T-cell (primary cell): ENCODE results near the gene IDS. TPM values are rescaled to one million over a fixed set of nuclear protein-coding genes. Genes with fewer than 3 reads are reported as not detected.

Source experiments
- ATAC-seq, 4 experiments: fragments of 200-7000 bp in 3 of 4; fragments of 150-1000 bp in 1 of 4; cut with Tn5 transposase; replicated peaks in 1 of 4; 1 replicate in 3 of 4; 2 replicates in 1 of 4; pipeline ENCODE4 v1.10.0; 2021; ENCODE audit warnings: moderate library complexity in 3 of 4, mild to moderate bottlenecking in 2 of 4, moderate number of reproducible peaks in 1 of 4
- CTCF ChIA-PET, 2 donors: fragments of 300-600 bp; sonication (Branson Sonifier 250); formaldehyde crosslinking; loops; one replicate each; lab custom pipeline; 2022; ENCODE audit warnings: antibody characterized with exemption in 2 of 2; lab: Charles Lee
- POLR2A ChIA-PET, 2 donors: fragments of 300-600 bp; sonication (Branson Sonifier 250); formaldehyde crosslinking; loops; one replicate each; lab custom pipeline; 2022; ENCODE audit warnings: antibody characterized with exemption in 2 of 2; lab: Charles Lee
- DNase-seq, 35 experiments: peaks; one replicate each; pipeline versions ENCODE4 v3.0.0 to v3.0.0-alpha.2; 2013 to 2023
- H3K27ac ChIP-seq: one replicate; pipeline ENCODE4 v1.5.1; 2013; ENCODE audit warnings: low read length
- H3K27me3 ChIP-seq, 2 experiments: replicated peaks in 1 of 2; 1 replicate in 1 of 2; 2 replicates in 1 of 2; pipeline versions ENCODE4 v1.6.1 to v1.7.0; 2013; ENCODE audit warnings: low read length in 1 of 2, mixed read lengths in 1 of 2; ENCODE audit not compliant: control insufficient read depth in 2 of 2, insufficient read depth in 2 of 2; ENCODE audit errors: extremely low read depth in 1 of 2
- H3K36me3 ChIP-seq, 2 donors: 1 replicate in 1 of 2; 2 replicates in 1 of 2; pipeline versions ENCODE4 v1.6.1 to v1.7.0; 2013; ENCODE audit warnings: low read length in 1 of 2; ENCODE audit not compliant: control insufficient read depth in 2 of 2, insufficient read depth in 1 of 2; ENCODE audit errors: extremely low read depth in 1 of 2
- H3K4me1 ChIP-seq, 2 experiments: 1 replicate in 1 of 2; 2 replicates in 1 of 2; pipeline versions ENCODE4 v1.6.1 to v1.7.0; 2013; ENCODE audit warnings: low read length in 2 of 2, mixed read lengths in 1 of 2; ENCODE audit not compliant: insufficient read depth in 2 of 2, control insufficient read depth in 1 of 2; ENCODE audit errors: extremely low read depth in 1 of 2
- H3K4me3 ChIP-seq, 2 donors: 1 replicate in 1 of 2; 2 replicates in 1 of 2; pipeline versions ENCODE4 v1.5.1 to v1.7.0; 2013; ENCODE audit warnings: mild to moderate bottlenecking in 2 of 2, low read length in 1 of 2, moderate library complexity in 1 of 2; ENCODE audit not compliant: control insufficient read depth in 1 of 2; ENCODE audit errors: extremely low read depth in 1 of 2
- H3K9me3 ChIP-seq: 2 replicates; pipeline ENCODE4 v1.7.0; 2013
- H3K27ac Mint-ChIP-seq, 2 donors: one replicate each; pipeline ENCODE4 v1.8.0; 2020 to 2021; ENCODE audit warnings: mild to moderate bottlenecking in 2 of 2, mixed read lengths in 2 of 2
- H3K27me3 Mint-ChIP-seq, 2 donors: one replicate each; pipeline ENCODE4 v1.8.0; 2021 to 2022; ENCODE audit warnings: mixed read lengths in 2 of 2
- H3K36me3 Mint-ChIP-seq: one replicate; pipeline ENCODE4 v1.8.0; 2021; ENCODE audit warnings: mixed read lengths
- H3K4me1 Mint-ChIP-seq, 3 donors: one replicate each; pipeline ENCODE4 v1.8.0; 2020 to 2022; ENCODE audit warnings: mixed read lengths in 3 of 3, mild to moderate bottlenecking in 1 of 3
- H3K4me3 Mint-ChIP-seq, 3 donors: one replicate each; pipeline ENCODE4 v1.8.0; 2020 to 2022; ENCODE audit warnings: mild to moderate bottlenecking in 3 of 3, mixed read lengths in 3 of 3, moderate library complexity in 3 of 3
- H3K9me3 Mint-ChIP-seq, 3 donors: one replicate each; pipeline ENCODE4 v1.8.0; 2020 to 2022; ENCODE audit warnings: mixed read lengths in 3 of 3
- WGBS: methylation state at CpG from one replicate; pipeline ENCODE4 v1.1.5; 2013; ENCODE audit warnings: missing lambda C conversion rate; ENCODE audit not compliant: insufficient coverage; 5-methylcytosine and 5-hydroxymethylcytosine counted together
- total RNA-seq, 35 experiments: library from RNA in 6 of 35; stranded (reverse) in 6 of 35; fragments of 120-200 nt in 1 of 35; gene quantifications; one replicate each; pipeline versions ENCODE4 v1.2.1 to v1.2.4 and lab custom pipeline; 2013 to 2026

The IDS gene
- total RNA-seq, 5 donors from 2014 or later (not counting 1 experiment from before 2014, with no cell fraction given), result 152 to 402 (median 182) TPM

DNA sequence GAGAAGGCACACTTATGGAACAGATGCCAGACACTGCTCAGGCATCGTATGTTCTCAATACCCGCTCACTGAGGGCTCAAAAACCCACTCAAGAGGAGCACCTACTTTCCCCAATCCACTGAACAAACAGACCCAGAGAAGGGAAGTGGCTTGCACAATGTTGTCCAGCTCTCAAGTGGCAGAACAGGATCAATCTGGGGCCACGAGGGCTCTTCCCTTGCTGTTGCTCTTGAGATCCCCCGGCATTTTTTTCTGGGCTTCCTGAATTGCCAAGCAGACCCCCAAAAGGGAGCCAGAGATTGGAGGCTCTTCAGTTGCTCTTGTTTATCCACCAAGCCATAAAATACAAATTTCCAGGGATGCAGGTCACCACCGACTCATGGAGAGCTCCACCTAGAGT, 35.7 kb downstream of the IDS start:
- ChIA-PET POLR2A (no interaction called here), CTCF (no interaction called here)
- no CpG with 5 or more reads among the region's 5 CpGs for WGBS

GRCh38 chrX:149467920-149468319, 37.2 kb downstream of the IDS start:
- ChIA-PET CTCF (interaction anchor here in 1 of 2 donors (0.5 kb wide), 1 partner anchor 187 kb away, joined by 3 read pairs; no protein-coding TSS in a partner anchor), POLR2A (no interaction called here)
- H3K27me3 ChIP-seq, result no peaks in the 10 kb centered on the region
- H3K4me3 Mint-ChIP-seq, result no peak overlapping the region
- peaks cover 0 to 6% of the 10 kb centered on the region in 2 experiments for H3K4me1 ChIP-seq
- H3K27ac Mint-ChIP-seq, result no peak overlapping the region
- H3K27me3 Mint-ChIP-seq, result peaks cover 2 to 27% of the 10 kb centered on the region in 2 donors
- peaks cover 0 to 3% (median 3%) of the 10 kb centered on the region in 3 donors for H3K4me1 Mint-ChIP-seq
- H3K36me3 Mint-ChIP-seq, result no peaks in the 10 kb centered on the region
- DNase-seq (no peak), ATAC-seq (no peak)
- no peaks in the 10 kb centered on the region for H3K9me3 ChIP-seq
- H3K4me3 ChIP-seq, result no peak overlapping the region
- no peaks in the 10 kb centered on the region for H3K36me3 ChIP-seq
- no peaks in the 10 kb centered on the region for H3K9me3 Mint-ChIP-seq
- no peak overlapping the region for H3K27ac ChIP-seq
- WGBS, result no CpG with 5 or more reads among the region's 5 CpGs

More for the DNA sequence above, 35.7 kb downstream of the IDS start:
- no peak for ATAC-seq
- no peak for DNase-seq
- Mint-ChIP-seq H3K4me3 (no peak overlapping the region), H3K27ac (no peak overlapping the region), H3K4me1 (peaks cover 0 to 3% (median 3%) of the 10 kb centered on the region in 3 donors), H3K36me3 (no peaks in the 10 kb centered on the region), H3K27me3 (peaks cover 2 to 33% of the 10 kb centered on the region in 2 donors), H3K9me3 (no peaks in the 10 kb centered on the region)
- Histone ChIP-seq H3K4me3 (no peak overlapping the region), H3K9me3 (no peaks in the 10 kb centered on the region), H3K27me3 (no peaks in the 10 kb centered on the region), H3K27ac (no peak overlapping the region), H3K4me1 (peaks cover 0 to 6% of the 10 kb centered on the region in 2 experiments), H3K36me3 (no peaks in the 10 kb centered on the region)

DNA sequence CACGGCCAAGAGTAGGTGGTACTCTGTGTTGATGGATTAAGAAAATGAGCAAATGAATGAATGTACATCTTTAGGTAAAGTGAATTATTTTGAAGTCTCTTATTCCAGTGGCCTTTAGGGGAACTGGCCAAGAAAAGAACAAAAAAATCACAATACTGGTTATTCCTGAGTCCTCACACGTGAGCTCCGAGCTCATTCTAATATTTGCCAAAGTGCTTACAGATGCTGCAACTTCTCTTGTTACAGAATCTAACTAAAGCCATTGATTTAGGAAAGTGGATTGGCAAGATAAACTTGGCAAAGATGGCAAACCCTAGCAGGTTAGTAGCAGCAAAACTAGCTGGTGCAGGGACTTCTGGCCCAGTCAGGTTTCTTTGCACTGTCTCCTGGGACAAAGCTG, 37.6 kb downstream of the IDS start:
- Mint-ChIP-seq H3K4me1 (peaks cover 0 to 3% (median 3%) of the 10 kb centered on the region in 3 donors), H3K9me3 (no peaks in the 10 kb centered on the region), H3K36me3 (no peaks in the 10 kb centered on the region), H3K27me3 (peaks cover 2 to 31% of the 10 kb centered on the region in 2 donors), H3K4me3 (no peak overlapping the region), H3K27ac (no peak overlapping the region)
- ATAC-seq (no peak), DNase-seq (no peak)
- peaks cover 0 to 6% of the 10 kb centered on the region in 2 experiments for H3K4me1 ChIP-seq
- ChIA-PET POLR2A (no interaction called here), CTCF (interaction anchor here in 1 of 2 donors (0.5 kb wide), 1 partner anchor 187 kb away, joined by 3 read pairs; no protein-coding TSS in a partner anchor)
- no peaks in the 10 kb centered on the region for H3K36me3 ChIP-seq
- H3K9me3 ChIP-seq, result no peaks in the 10 kb centered on the region
- no CpG with 5 or more reads among the region's 3 CpGs for WGBS
- no peak overlapping the region for H3K4me3 ChIP-seq
- no peaks in the 10 kb centered on the region for H3K27me3 ChIP-seq
- no peak overlapping the region for H3K27ac ChIP-seq

DNA sequence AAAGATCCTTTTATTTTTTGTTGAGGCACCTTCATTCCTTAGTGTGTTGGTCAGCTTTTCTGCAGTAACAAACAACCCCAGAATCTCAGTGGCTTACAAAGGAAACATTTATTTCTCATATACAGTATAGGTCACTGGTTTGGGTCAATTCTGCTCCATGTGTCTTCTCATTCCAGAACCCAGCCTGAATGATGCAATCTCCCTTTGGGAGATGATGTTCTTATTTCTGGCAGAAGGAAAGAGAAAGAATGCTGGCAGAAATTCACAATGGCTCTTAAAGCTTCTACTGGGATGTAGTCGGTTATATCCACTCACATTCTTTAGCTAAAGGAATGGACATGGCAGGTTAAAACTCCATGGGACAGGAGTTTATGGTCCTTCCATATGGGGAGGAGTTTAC, 42.3 kb downstream of the IDS start:
- no peaks in the 10 kb centered on the region for H3K36me3 Mint-ChIP-seq
- DNase-seq (no peak), ATAC-seq (no peak)
- no peak overlapping the region for H3K27ac Mint-ChIP-seq
- Histone ChIP-seq H3K4me1 (no peaks in the 10 kb centered on the region), H3K27ac (no peak overlapping the region), H3K9me3 (no peaks in the 10 kb centered on the region), H3K27me3 (no peaks in the 10 kb centered on the region), H3K36me3 (no peaks in the 10 kb centered on the region), H3K4me3 (no peak overlapping the region)
- no peak overlapping the region for H3K4me3 Mint-ChIP-seq
- CTCF ChIA-PET, result no interaction called here
- no CpG with 5 or more reads among the region's 1 CpG for WGBS
- no peaks in the 10 kb centered on the region for H3K4me1 Mint-ChIP-seq
- H3K27me3 Mint-ChIP-seq, result peaks cover 4 to 49% of the 10 kb centered on the region in 2 donors
- POLR2A ChIA-PET, result no interaction called here
- H3K9me3 Mint-ChIP-seq, result no peaks in the 10 kb centered on the region

- Histone ChIP-seq H3K27me3 (no peaks in the 10 kb centered on the region), H3K4me3 (no peak overlapping the region), H3K9me3 (no peaks in the 10 kb centered on the region), H3K27ac (no peak overlapping the region), H3K36me3 (no peaks in the 10 kb centered on the region), H3K4me1 (no peaks in the 10 kb centered on the region)
- ATAC-seq (no peak), DNase-seq (no peak)
- no peak overlapping the region for H3K27ac Mint-ChIP-seq
- CTCF ChIA-PET, result no interaction called here
- no peaks in the 10 kb centered on the region for H3K36me3 Mint-ChIP-seq
- WGBS, result no CpG with 5 or more reads among the region's 3 CpGs
- peaks cover 4 to 56% of the 10 kb centered on the region in 2 donors for H3K27me3 Mint-ChIP-seq
- H3K4me1 Mint-ChIP-seq, result no peaks in the 10 kb centered on the region
- POLR2A ChIA-PET, result no interaction called here
- no peaks in the 10 kb centered on the region for H3K9me3 Mint-ChIP-seq
- no peak overlapping the region for H3K4me3 Mint-ChIP-seq
Observed at GRCh38 chrX:149461746-149462145, 43.4 kb downstream of the IDS start.

DNA sequence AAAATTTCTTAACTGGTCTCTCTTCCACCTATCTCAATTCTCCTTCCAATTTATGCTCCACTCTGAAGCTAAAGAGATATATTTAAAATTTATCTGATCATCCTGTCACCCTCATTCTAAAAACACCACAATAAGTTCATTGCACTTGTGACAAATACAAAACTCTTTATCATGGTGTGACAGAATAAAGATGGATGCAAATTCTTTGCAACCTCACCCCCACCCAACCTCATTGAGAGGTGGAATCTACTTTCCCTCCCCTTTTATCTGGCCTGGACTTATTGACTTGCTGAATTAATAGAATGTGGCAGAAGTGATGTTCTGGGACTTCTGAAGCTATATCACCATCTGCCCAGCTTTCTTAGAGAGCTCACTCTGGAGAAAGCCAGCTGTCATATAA, 46.5 kb downstream of the IDS start:
- H3K36me3 Mint-ChIP-seq, result no peaks in the 10 kb centered on the region
- Histone ChIP-seq H3K4me1 (no peaks in the 10 kb centered on the region), H3K4me3 (no peak overlapping the region), H3K27me3 (no peaks in the 10 kb centered on the region), H3K9me3 (no peaks in the 10 kb centered on the region), H3K36me3 (no peaks in the 10 kb centered on the region), H3K27ac (no peak overlapping the region)
- no peak for ATAC-seq
- H3K27ac Mint-ChIP-seq, result no peak overlapping the region
- peaks cover 4 to 53% of the 10 kb centered on the region in 2 donors for H3K27me3 Mint-ChIP-seq
- no peaks in the 10 kb centered on the region for H3K4me1 Mint-ChIP-seq
- ChIA-PET POLR2A (no interaction called here), CTCF (no interaction called here)
- no peak overlapping the region for H3K4me3 Mint-ChIP-seq
- no peak for DNase-seq
- H3K9me3 Mint-ChIP-seq, result no peaks in the 10 kb centered on the region
